ENCODE data around the gene PHF21B.
A peak's percentile ranks its signal among the peaks of the same experiment; 100 is the strongest.

Gene PHF21B

GRCh38 chr22:44994399-44995104, 15.3 kb downstream of the PHF21B start:
- ChIA-PET CTCF (no interaction called here), POLR2A (no interaction called here)
- Histone ChIP-seq H3K4me1 (ENCODE audit: control insufficient read depth, insufficient read depth, low read length) (peaks cover 5% of the 10 kb centered on the region; the same call in 1 of the 2 replicates), H3K4me3 (ENCODE audit: low read depth, low read length) (no peak overlapping the region), H3K9me3 (ENCODE audit: control insufficient read depth, insufficient read depth, low read depth, low read length) (no peaks in the 10 kb centered on the region), H3K27ac (ENCODE audit: extremely low read depth, low read depth, low read length) (no peak overlapping the region), H3K36me3 (ENCODE audit: control insufficient read depth in 2 of 2, insufficient read depth in 1 of 2, low read length in 2 of 2) (no peaks in the 10 kb centered on the region)
- TF ChIP-seq ZFHX2 (tag by site-specific recombination; conservative IDR thresholded peaks at IDR 0.05) = peak; percentile 36; the same call in 1 of the 2 replicates
- TF ChIP-seq MZF1 (tag by site-specific recombination; IDR thresholded peaks at IDR 0.05; ENCODE audit: borderline replicate concordance) = peak; percentile 91; the same call in 1 of the 2 replicates
- TF ChIP-seq EGR2 (tag by site-specific recombination; IDR thresholded peaks at IDR 0.05; ENCODE audit: low read depth) = peak; percentile 35
- TF ChIP-seq ZNF132 (tag by site-specific recombination; IDR thresholded peaks at IDR 0.05; ENCODE audit: borderline replicate concordance) = no peak

DNA sequence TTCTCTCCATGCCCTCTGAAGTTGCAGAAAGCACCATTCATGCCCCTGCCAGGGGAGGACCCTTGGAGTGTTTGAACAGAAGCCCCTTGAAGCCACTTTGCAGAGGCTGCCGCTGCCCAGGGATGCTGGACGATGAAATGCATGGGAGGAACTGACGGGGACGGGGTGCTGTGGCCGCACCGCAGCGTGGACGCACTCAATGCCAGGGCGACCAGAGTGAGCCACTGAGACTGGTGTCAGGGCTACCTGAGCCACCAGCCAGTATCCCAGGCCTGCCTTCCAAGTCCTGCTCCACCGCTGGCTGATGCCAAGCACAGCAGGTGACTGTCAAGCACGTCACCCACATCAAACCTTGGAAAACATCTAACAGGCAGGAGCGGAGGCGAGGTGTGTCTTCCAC, 17.6 kb downstream of the PHF21B start:
- Histone ChIP-seq H3K4me1 (ENCODE audit: control insufficient read depth, insufficient read depth, low read length) (peaks cover 5% of the 10 kb centered on the region; the same call in 1 of the 2 replicates), H3K4me3 (ENCODE audit: low read depth, low read length) (no peak overlapping the region), H3K27ac (ENCODE audit: extremely low read depth, low read depth, low read length) (no peak overlapping the region), H3K36me3 (ENCODE audit: control insufficient read depth in 2 of 2, insufficient read depth in 1 of 2, low read length in 2 of 2) (no peaks in the 10 kb centered on the region), H3K9me3 (ENCODE audit: control insufficient read depth, insufficient read depth, low read depth, low read length) (no peaks in the 10 kb centered on the region)
- POLR2A ChIA-PET = no interaction called here
- no peak for TF ChIP-seq YY1 (tag by site-specific recombination; IDR thresholded peaks at IDR 0.05)
- TF ChIP-seq ZNF2 (tag by site-specific recombination; IDR thresholded peaks at IDR 0.05) = no peak
- TF ChIP-seq RBAK (tag by site-specific recombination; IDR thresholded peaks at IDR 0.05) = no peak
- TF ChIP-seq HOXA7 (CRISPR knock-in tag; IDR thresholded peaks at IDR 0.05; ENCODE audit: borderline replicate concordance) = no peak
- TF ChIP-seq ZNF777 (tag by site-specific recombination; IDR thresholded peaks at IDR 0.05; ENCODE audit: borderline replicate concordance) = no peak
- no peak for TF ChIP-seq ZNF501 (tag by site-specific recombination; IDR thresholded peaks at IDR 0.05)
- no peak for TF ChIP-seq YY2 (tag by site-specific recombination; IDR thresholded peaks at IDR 0.05)
- TF ChIP-seq KLF10 (tag by site-specific recombination; IDR thresholded peaks at IDR 0.05) = no peak
- no peak for TF ChIP-seq ZNF214 (tag by site-specific recombination; IDR thresholded peaks at IDR 0.05; ENCODE audit: borderline replicate concordance)
- no peak for TF ChIP-seq ZNF211 (tag by site-specific recombination; IDR thresholded peaks at IDR 0.05; ENCODE audit: low read depth)
- CTCF ChIA-PET = no interaction called here

DNA sequence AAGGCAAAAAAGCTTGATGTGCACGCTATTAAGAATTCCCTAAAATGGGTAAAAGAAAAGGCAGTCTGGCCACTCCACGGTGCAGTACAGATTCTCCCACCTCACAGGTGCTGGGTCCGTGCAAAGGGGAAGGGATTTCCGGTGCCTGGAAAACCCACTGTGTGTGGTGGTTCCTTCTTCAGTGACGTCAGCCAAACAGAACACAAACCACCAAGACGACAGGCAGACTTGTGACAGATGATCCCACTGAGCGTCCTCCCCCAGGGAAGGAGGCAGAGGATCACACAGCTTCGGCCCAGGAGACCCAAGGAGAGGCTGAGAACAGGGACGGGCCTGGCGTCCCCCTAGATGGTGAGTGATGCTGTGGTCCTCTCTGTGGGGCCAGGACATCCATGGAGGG, 18.6 kb downstream of the PHF21B start:
- ChIA-PET CTCF (interaction anchor here (0.6 kb wide), 2 partner anchors 173 to 255 kb away, joined by 3 to 5 read pairs; partner anchors contain the start of gene NUP50), POLR2A (no interaction called here)
- H3K27ac ChIP-seq (ENCODE audit: extremely low read depth, low read depth, low read length) = no peak overlapping the region
- peaks cover 5% of the 10 kb centered on the region; the same call in 1 of the 2 replicates for H3K4me1 ChIP-seq (ENCODE audit: control insufficient read depth, insufficient read depth, low read length)
- H3K9me3 ChIP-seq (ENCODE audit: control insufficient read depth, insufficient read depth, low read depth, low read length) = no peaks in the 10 kb centered on the region
- H3K36me3 ChIP-seq (ENCODE audit: control insufficient read depth in 2 of 2, insufficient read depth in 1 of 2, low read length in 2 of 2) = no peaks in the 10 kb centered on the region
- H3K4me3 ChIP-seq (ENCODE audit: low read depth, low read length) = no peak overlapping the region
- TF ChIP-seq SALL2 (tag by site-specific recombination; IDR thresholded peaks at IDR 0.05; ENCODE audit: borderline replicate concordance) = no peak
- TF ChIP-seq KLF16 (tag by site-specific recombination; IDR thresholded peaks at IDR 0.05) = no peak
- TF ChIP-seq, protein P1, sequence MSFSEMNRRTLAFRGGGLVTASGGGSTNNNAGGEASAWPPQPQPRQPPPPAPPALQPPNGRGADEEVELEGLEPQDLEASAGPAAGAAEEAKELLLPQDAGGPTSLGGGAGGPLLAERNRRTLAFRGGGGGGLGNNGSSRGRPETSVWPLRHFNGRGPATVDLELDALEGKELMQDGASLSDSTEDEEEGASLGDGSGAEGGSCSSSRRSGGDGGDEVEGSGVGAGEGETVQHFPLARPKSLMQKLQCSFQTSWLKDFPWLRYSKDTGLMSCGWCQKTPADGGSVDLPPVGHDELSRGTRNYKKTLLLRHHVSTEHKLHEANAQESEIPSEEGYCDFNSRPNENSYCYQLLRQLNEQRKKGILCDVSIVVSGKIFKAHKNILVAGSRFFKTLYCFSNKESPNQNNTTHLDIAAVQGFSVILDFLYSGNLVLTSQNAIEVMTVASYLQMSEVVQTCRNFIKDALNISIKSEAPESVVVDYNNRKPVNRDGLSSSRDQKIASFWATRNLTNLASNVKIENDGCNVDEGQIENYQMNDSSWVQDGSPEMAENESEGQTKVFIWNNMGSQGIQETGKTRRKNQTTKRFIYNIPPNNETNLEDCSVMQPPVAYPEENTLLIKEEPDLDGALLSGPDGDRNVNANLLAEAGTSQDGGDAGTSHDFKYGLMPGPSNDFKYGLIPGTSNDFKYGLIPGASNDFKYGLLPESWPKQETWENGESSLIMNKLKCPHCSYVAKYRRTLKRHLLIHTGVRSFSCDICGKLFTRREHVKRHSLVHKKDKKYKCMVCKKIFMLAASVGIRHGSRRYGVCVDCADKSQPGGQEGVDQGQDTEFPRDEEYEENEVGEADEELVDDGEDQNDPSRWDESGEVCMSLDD (tag by site-specific recombination; IDR thresholded peaks at IDR 0.05) = no peak
- TF ChIP-seq ZNF843 (tag by site-specific recombination; IDR thresholded peaks at IDR 0.05) = no peak
- TF ChIP-seq SETDB1 (IDR thresholded peaks at IDR 0.05; ENCODE audit: insufficient read length, low read length) = no peak
- TF ChIP-seq SCRT2 (tag by site-specific recombination; IDR thresholded peaks at IDR 0.05) = no peak
- no peak for TF ChIP-seq ZNF335 (tag by site-specific recombination; conservative IDR thresholded peaks at IDR 0.05)
- no peak for TF ChIP-seq ZNF138 (tag by site-specific recombination; IDR thresholded peaks at IDR 0.05; ENCODE audit: borderline replicate concordance)
- no peak for TF ChIP-seq ZFHX2 (tag by site-specific recombination; conservative IDR thresholded peaks at IDR 0.05)
- TF ChIP-seq, protein P2, sequence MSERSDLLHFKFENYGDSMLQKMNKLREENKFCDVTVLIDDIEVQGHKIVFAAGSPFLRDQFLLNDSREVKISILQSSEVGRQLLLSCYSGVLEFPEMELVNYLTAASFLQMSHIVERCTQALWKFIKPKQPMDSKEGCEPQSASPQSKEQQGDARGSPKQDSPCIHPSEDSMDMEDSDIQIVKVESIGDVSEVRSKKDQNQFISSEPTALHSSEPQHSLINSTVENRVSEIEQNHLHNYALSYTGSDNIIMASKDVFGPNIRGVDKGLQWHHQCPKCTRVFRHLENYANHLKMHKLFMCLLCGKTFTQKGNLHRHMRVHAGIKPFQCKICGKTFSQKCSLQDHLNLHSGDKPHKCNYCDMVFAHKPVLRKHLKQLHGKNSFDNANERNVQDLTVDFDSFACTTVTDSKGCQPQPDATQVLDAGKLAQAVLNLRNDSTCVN (tag by site-specific recombination; optimal IDR thresholded peaks at IDR 0.05) = no peak
- no peak for TF ChIP-seq BCL11A (tag by site-specific recombination; IDR thresholded peaks at IDR 0.05; ENCODE audit: low read depth)
- TF ChIP-seq ZNF792 (tag by site-specific recombination; IDR thresholded peaks at IDR 0.05) = no peak
- no peak for TF ChIP-seq ZNF394 (tag by site-specific recombination; IDR thresholded peaks at IDR 0.05; ENCODE audit: borderline replicate concordance)
- no peak for TF ChIP-seq ZNF473 (tag by site-specific recombination; IDR thresholded peaks at IDR 0.05)

All from HEK293 (cell line).